Muscle of arm (tissue), 12 donors: Measurements from ENCODE around the gene SMC6. TPM values are rescaled to one million over a fixed set of nuclear protein-coding genes. Genes with fewer than 3 reads are reported as not detected.

Source experiments
- DNase-seq: peaks from one replicate; pipeline ENCODE4 v3.0.0-alpha.2; 2013
- polyA plus RNA-seq, 12 donors: library from polyadenylated mRNA; unstranded; fragments of 120-200 nt; gene quantifications; one replicate each; pipeline ENCODE4 v1.2.1, GENCODE V29; 2013; ENCODE audit not compliant: insufficient read length in 12 of 12

SMC6 gene
- polyA plus RNA-seq, 12 donors: 37.3 to 60.1 (median 47.0) TPM; not detected in 1

DNA sequence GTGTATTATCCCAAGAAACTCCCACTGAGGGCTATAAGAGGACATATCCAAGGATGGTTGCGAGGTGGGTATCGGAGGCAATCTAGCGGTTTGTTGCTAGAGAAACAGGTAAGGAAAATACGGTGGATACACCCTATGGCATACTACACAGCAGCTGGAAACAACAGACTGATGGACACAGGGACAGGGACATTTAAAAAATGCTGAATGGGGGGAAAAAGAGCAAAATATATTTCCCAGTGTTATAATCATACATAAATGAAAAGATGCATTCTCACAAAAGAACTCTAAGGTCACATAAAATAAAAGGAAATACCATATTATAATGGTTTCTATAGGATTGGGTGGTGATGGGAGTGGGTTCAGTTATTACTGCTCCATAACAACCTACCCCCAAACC lies 95.9 kb downstream of the SMC6 start:
- no peak for DNase-seq

DNA sequence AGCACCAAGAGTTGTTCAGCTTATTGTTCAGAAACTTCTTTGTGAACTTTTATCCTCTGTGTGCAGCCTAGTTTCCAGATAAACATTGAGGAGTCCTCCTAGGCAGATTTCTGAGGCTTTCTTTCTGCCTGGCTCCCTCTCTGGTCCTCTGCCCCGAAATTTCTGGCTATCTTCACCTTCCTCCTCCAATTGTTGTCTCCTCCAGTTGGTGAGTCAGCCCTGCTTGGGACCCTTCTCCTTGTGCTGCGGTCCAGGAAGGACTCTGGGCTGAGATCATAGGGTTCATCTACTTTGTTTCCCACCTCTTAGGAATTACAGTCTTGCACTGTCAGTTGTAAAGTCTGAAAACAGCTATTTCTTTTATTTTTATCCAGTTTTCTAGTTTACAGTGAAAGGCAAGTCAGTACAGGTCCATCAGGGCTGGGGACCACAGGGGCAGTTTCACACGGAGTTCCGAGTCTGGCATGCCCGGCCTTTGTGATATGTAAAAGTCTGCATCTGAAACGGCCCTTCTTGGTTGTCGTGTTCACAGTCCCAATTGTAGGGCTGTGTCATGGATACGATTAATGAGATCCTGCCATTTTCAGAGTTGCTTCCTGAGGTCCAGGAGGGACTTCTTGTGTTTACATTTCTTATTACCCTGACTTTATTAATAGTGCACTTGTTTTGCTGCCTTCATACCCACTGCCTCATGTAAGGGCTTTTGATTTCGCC lies 100.8 kb downstream of the SMC6 start:
- DNase-seq: no peak

DNA sequence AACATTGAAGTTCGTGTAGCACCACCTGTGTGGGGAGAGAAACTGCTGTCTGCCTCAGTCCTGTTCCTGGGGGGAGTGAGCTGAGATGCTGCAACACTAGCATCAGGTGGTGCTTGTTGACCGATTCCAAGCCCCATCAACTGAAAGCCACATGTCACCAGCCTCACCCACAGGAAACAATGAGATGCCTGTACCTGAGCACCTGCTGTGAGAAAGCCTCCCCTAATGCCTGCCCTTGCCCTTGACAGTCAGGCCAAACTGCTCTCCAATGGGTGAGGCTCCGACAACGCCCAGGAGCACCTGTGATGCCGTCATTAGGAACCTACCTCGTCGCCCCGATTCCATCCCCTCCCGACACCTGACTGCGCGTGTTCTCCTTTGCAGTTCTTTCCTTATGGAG lies 104.6 kb downstream of the SMC6 start:
- DNase-seq: no peak

DNA sequence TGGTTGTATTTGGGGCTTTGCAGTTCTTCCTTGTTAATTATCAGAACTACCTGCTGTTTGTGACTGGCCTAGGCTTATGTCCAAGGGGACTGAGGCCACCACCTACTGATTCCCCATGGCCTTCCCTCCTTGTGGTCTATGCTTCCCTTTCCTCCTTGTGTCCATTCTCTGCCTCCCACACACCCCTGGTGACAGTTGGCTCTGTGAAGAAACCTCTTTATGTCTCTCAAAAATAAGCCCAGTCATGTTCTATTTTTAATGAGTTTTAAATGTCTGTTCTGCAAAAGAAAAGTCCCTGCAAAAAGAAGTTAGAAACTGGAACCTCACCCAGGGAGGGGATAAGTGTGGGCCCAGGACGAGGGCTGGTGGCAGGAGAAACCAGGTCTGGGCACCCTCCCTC lies 105.0 kb downstream of the SMC6 start:
- no peak for DNase-seq

DNA sequence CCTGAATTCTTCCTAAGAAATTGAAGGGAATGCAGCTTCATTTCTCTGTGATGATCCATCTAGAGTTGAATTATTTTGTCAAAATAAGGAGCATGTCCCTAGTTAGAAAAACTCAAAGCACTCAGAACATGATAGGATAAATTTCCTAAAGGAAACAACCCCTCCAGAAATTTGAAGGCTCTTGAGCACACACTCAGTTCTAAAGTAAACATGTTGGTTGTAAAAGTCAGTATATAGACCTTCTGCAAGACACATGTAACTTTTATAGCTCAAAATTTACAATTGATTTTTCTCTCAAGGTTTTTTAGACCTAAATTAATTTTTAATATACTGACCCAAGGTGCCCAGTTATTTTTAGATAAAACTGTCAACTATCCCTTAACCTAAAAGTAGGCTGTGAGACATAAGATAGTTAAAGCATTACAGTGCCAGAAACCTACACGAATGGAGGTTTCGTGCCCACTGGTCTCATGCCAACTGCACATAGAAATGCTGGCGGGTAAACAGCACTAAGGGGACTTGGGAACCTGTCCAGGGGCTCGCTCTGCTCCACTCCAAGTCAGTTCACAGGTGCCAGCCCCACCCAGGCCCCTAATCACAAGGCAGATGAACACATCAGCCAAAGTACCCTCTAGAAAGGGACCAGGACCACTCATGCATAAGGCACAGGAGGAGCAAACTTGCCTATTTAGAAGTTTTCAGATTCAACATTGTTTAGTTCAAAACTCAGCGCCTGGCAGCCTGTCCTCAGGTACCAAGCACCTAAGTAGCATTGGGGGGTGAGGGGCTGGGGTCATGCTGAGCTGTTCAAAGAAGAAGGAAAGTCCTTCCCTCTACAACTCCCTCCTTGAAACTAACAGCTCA lies 106.5 kb downstream of the SMC6 start:
- DNase-seq: no peak

DNA sequence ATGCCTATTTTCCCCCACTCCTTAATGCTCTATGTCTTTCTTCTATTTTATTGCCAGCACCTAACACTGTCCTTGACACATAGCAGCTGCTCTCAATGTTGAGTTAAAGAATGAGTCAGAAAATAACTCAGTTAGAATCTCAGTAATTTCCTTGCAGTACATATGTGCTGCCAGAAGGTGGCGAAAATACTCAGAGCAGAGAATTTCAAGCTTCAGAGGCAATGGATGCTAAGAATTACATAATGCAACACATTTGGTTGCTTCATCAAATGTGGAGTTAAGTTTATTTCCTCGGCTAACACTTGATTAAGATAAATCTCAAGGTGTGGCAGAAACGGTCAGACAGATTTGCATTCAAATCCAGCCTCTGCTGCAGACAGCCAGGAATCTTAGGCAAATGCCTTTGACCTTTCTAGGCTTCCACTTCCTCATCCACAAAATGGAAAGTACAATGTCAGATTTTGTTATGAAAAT lies 107.5 kb downstream of the SMC6 start:
- peak; percentile 53 for DNase-seq

DNA sequence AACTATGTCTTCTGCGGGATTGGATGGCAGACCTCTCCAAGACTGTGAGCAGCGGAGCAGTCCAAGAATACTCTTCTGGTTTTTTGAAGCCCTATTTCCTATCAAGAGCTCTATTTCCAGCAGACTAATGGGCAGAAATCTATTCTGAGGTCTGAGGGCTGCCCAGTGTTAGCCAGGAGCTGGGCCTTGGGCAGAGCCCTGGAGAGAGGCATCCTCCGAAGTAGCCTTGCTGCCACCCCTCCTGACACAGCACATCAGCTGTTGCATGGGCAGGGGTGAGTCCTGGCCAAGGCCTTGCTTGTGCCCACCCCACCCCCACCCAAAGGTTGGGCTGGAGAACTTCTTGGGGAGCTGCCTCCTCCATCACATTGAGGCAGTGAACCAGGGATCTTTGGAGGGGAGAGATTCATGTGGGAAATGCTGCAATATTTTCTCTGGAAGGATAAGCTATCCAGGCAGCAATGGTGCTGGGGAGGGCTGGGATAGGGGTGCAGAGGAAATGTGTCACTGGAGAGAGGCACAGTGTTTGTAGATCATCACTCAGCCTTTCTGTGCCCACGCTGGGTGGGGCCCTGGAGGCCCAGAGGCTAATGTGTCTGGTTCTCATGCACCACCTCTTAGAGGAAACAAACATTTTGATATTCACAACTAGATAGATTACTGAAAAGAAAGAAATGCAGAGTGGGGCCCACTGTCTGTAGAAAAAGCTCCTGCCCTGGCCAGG lies 108.5 kb downstream of the SMC6 start:
- DNase-seq: no peak

DNA sequence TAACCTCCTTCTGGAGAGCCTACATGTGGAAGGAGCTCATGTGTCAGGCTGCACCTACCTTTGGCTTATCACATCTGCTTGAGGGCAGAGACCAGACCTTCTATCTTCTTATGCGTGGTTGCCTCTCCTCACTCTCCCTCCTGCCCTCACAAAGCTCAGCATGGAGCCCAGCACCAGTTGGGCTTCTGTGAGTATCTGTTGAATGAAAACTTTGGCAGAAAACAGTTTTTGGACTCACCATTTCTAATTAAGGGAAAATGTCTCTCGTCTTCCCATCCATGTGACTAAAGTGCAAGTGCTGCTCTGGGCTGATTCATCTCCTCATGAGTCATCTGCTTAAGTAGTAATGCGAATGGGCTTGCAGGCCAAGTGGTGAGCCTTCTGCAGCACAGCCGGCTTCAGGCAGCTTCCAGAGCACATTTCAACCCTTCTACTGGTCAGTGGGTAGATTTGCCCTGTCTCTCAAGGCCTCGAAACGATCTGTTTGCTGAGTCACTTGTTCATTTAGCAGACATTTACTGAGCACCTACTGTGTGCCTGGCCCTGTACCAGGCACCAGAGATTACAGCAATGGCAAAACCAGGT lies 110.5 kb downstream of the SMC6 start:
- DNase-seq: peak; percentile 11

DNA sequence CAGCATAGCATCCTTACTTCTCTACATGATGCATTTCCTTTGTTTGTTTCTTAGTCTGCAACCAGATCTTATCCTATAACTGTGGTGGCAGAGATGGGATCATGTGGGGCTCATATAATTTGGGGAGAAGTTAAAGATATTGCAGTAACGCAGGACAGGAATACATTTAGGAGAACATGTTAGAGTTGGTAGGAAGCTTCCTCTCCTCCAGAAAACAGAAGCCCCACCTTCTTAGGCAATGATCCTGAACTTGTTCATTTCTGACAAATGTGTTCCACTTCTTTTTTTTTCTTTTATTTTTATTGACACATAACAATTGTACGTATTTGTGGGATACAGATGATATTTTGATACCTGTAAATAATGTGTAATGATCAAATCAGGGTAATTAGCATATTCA lies 113.2 kb downstream of the SMC6 start:
- DNase-seq: no peak

DNA sequence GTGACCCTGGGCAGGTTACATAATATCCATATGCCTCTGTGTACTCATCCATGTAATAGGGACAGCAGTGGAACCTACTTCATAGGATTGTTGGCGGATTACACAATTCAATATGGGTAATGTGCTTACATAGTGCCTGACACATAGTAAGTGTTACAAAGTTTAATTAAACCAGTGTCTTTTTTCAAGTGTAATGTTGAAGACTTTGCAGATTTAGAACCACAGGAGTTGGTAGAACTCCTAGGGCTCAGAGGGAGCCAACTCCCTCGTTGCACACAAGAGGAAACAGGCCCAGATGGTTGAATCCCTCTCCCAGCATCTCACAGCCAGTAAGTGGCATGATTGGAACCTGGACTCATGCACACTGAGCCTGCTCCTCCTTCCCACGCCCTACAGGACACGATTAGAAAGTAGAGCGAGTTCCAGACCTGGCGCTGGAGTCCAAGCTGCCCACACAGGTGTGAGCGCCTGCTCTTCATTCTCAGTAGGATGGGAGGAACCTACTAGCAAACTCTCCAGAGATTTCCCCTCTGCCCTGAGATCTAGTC lies 115.3 kb downstream of the SMC6 start:
- DNase-seq: no peak

DNA sequence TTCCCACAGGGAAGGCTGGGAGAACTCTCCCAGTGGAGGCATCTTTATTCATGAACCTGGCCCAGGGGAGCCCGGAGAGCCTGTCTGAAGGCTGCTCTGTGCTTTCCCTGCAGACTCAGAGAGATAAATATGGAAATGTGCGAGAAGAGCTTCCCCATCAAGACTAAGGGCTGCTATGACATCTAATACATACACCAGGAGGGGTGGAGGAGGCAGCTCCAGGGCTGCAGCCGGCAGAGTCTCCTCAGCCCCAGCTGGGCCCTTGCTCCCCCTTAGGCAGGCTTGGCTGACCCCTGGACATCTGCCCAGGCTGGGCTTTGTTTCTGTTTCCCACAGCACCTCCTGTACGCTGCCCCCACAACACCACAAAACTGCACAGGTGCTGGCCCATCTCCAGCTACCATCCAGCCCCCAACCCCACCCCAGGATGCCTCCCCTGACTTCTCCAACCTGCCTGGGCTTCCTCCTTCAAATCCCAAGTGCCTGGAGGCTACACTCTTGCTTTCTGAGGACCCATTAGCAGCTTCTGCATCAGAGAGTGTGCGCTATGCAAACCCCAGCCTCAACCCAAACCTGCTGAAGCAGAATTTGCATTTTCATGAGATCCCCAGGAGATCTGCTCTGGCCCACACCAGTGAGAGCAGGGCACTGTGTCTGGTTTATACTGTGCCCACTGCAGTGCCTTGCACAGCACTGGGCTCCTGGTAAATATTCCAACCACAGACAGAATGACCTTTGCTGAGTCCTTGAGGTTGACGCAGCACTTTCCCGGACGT lies 116.3 kb downstream of the SMC6 start:
- no peak for DNase-seq

DNA sequence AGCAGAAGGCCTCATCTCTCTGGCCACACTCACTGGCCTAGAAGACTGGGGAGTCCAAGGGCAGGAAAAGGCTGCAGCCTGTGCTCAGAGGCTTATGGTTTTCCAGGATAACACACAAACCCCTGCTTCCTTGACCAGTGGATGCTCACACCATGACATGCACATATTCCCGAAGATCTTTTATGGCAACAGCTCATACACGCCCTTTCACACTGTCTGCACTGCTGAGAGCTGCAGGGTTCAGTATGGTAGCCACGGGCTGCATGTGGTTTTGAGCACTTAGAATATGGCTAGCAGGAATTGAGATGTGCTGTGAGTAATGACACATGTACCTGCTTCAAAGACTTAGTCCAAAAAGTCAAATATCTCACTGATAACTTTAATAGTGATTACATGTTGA lies 117.4 kb downstream of the SMC6 start:
- no peak for DNase-seq

DNA sequence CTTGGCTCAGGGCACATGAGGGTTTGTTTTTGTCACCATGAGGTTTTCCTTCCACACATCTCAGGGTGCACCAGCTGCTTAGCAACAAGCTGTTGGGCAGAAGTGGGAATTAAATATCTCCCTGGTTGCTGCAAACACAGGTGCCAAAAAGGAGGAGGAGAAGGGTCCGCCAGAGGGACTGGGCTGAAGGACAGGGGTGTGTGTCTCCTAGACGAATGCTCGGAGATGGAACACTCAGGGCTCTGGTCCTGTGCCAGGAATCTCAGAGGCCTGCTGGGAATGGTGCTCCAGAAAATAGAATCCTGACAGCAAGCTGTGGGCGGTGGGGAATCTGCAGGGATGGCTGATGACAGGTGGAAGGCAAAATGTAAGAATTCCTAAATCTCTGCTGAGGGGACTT lies 118.6 kb downstream of the SMC6 start:
- peak; percentile 29 for DNase-seq

DNA sequence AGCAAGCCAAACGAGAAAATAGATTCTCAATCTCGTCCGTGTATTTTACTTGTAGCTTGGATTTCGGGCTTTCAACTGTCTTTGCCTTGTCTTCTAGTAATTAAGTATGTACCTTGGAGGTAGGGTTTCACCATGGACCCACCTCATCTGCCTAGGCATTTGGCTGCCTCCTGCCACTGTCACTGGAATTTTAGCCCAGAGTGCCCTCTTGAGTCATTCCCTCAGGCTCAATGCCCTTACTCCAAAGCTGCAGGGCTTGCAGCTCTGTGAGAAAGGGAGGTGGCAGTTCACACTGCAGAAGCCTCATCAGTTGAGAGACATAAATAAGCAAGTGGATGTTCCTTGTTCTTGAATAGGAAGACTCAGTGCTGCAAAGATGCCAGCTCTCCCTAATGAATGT lies 123.5 kb downstream of the SMC6 start:
- DNase-seq: no peak

DNA sequence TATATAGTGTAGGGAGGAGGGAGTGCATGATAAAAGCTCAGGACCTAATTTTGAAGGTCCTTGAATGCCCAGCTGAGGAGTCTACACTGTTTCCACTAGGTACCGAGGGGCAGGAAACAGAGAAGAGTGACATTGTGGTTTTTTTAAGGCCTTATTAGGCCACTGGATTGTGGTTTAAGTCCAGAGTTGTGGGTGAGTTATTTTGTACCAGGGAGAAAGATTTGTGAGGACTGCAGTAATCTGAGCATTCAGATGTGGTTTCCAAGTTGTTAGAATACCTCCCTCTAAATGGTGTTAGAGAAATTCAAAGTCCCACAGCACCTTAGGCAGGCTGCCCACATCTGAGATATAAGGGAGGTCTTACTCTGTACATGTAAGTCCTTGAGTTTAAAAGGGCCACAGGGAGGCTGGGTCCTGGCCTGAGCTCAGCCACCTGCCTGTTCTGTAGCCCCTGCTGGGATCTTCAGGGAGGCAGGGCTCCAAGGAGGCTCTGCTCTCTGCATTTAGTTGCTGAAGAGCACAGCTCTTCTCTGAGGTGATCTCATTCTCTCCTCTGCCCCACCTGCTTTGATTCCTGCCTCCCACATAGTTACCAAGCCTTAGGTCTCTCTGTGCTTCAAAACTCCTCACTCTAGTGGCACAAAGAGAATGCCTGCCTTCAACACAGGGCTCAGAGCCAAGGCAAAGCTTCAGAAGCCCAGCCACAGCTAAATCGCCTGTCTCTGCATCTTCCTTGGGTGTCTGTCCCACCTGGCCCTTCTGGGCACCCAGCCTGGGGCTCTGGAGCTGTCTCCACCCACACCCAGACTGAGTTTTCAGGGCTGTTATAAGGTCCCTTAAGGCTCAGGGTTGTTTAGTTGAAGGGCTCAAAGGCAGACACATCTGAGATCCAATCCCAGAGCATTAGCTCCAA lies 125.0 kb downstream of the SMC6 start:
- no peak for DNase-seq

DNA sequence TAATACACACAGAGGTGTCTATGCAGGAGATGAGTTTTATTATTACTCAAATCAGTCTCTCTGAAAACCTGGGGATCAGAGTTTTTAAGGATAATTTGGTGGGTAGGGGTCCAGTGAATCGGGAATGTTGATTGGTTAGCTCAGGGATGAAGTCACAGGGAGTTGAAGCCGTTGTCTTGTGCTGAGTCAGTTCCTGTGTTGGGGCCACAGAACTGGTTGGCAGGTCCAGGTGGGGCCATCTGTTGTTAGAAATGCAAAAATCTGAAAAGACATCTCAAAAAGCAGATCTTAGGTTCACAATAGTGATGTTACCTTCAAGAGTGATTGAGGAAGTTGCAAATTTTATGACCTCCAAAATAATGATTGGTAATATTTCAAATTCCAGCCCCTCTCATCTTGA lies 126.2 kb downstream of the SMC6 start:
- no peak for DNase-seq

DNA sequence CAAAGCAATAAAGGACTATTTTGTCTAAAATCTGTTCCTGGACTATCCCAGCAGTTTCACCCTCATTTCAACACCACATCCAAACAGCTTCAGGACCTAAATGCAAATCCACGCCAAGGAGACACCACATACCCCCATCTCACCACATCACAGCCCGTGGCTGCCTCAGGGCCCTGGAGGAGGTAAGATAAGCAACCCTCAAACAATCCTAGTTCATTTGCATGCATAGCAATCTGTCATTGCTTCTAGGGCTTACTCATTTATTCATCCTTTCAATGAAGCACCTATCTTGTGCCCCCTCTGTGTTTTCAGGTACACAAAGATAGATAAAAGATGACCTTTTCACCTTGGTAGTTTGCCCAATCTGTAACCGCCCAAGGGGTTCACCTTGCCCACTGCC lies 126.6 kb downstream of the SMC6 start:
- no peak for DNase-seq

DNA sequence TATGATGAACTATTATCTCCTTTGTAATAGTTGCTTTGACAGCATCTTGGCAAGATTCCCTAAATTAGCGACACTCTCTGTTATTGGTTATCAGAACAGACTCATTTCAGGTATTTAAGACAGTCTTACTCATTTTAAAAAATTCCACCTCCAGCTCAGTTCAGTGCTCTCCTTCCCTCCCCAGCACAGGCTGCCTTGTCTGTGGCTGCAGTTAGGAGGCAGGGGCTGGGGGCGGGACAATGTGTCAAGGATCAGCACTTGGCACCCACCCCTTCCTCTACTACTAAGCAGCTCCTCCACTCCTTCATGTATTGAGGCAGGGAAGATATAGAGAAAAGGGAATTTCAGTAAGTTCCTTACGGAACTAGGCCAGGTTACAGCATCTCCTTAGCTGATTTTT lies 128.2 kb downstream of the SMC6 start:
- DNase-seq: no peak

DNA sequence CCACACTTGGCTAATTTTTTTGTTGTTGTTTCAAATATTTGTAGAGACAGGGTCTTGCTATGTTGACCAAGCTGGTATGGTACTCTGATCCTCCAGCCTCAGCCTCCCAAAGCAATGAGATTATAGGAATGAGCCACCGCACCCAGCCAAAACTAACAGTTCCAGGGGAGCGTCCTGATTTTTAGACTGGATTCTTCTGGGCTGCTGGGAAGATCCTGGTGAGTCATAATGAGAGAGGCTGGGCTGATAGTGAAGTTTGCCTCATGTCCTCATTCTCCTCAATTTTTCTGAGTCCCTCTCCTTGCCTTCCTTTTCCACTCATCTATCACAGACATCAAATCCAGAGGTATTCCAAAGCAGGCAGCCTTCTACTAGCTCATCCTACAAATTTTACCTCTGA lies 131.8 kb downstream of the SMC6 start:
- no peak for DNase-seq

DNA sequence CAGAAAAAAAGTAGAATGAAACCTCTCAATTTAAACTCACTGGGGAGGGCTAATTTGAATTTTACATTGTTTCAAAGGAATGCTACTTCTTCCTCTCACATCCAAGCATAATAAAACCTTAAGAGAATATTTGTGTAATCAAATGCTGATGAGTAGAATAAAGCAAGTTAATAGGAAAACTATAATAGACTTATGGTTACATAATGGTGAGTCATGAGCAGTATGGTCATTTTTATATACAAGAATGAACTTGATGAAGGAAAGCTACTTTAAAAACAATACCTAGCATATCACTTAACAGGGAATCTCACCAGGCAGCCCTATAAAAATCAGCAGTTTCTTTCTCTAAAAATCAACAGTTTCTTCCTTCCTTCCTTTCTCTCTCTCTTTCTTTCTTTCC lies 132.8 kb downstream of the SMC6 start:
- DNase-seq: no peak
